H1 (cell line): ENCODE data around the gene VIPR1. TPM values are rescaled to one million over a fixed set of nuclear protein-coding genes. Genes with fewer than 3 reads are reported as not detected.

Source experiments
- CTCF ChIA-PET: fragments of 300-600 bp; sonication (Branson Sonifier 250); formaldehyde crosslinking; loops from one replicate; lab custom pipeline; 2021; ENCODE audit not compliant: partially characterized antibody; lab: Charles Lee
- POLR2A ChIA-PET: fragments of 300-600 bp; sonication (Branson Sonifier 250); formaldehyde crosslinking; loops from one replicate; lab custom pipeline; 2021; ENCODE audit warnings: inconsistent platforms; ENCODE audit not compliant: partially characterized antibody; lab: Charles Lee
- DNase-seq, 2 experiments: peaks; one replicate each; pipeline versions ENCODE4 v3.0.0 to v3.0.0-alpha.2; 2010 to 2022; ENCODE audit warnings: low spot score in 2 of 2, low read depth in 1 of 2, mixed read lengths in 1 of 2
- FAIRE-seq: peaks from 2 replicates; lab custom pipeline; 2011; peaks lifted over from hg19 to GRCh38; lab: Jason Lieb, UNC
- H2AFZ ChIP-seq: 2 replicates; pipeline ENCODE4 v1.8.1; 2012; ENCODE audit warnings: low read length, inconsistent platforms
- H2AK5ac ChIP-seq: 2 replicates; pipeline ENCODE4 v1.6.1; 2013; ENCODE audit warnings: low read depth, low read length
- H2BK120ac ChIP-seq: replicated peaks from 2 replicates; pipeline ENCODE3; 2013; ENCODE audit warnings: low read depth, low read length, inconsistent platforms
- H2BK12ac ChIP-seq: 2 replicates; pipeline ENCODE4 v1.6.1; 2013; ENCODE audit warnings: low read depth, low read length
- H2BK15ac ChIP-seq: 2 replicates; pipeline ENCODE4 v1.6.1; 2013; ENCODE audit warnings: low read length
- H2BK20ac ChIP-seq: 2 replicates; pipeline ENCODE4 v1.6.1; 2013; ENCODE audit warnings: low read length
- H2BK5ac ChIP-seq: 2 replicates; pipeline ENCODE4 v1.6.1; 2013; ENCODE audit warnings: low read depth, low read length
- H3K14ac ChIP-seq: 2 replicates; pipeline ENCODE4 v1.6.1; 2013; ENCODE audit warnings: inconsistent platforms; ENCODE audit not compliant: insufficient read length
- H3K18ac ChIP-seq: 2 replicates; pipeline ENCODE4 v1.6.1; 2013; ENCODE audit warnings: low read length; ENCODE audit errors: extremely low read depth
- H3K23ac ChIP-seq: 2 replicates; pipeline ENCODE4 v1.6.1; 2013; ENCODE audit warnings: inconsistent platforms; ENCODE audit not compliant: insufficient read length
- H3K23me2 ChIP-seq: 2 replicates; pipeline ENCODE4 v1.6.1; 2013; ENCODE audit warnings: low read depth, low read length
- H3K27ac ChIP-seq: 2 replicates; pipeline ENCODE4 v1.6.1; 2011; ENCODE audit warnings: low read depth, low read length, inconsistent platforms
- H3K27me3 ChIP-seq, 4 experiments: replicated peaks in 1 of 4; 1 replicate in 1 of 4; 2 replicates in 3 of 4; pipeline versions ENCODE4 v1.6.1 to v1.8.1; 2011 to 2013; ENCODE audit warnings: low read length in 3 of 4, mild to moderate bottlenecking in 3 of 4, inconsistent platforms in 2 of 4, mixed read lengths in 2 of 4, moderate library complexity in 1 of 4; ENCODE audit not compliant: control insufficient read depth in 3 of 4, insufficient read depth in 3 of 4; ENCODE audit errors: extremely low read depth in 1 of 4
- H3K36me3 ChIP-seq, 4 experiments: 2 replicates each; pipeline versions ENCODE4 v1.6.1 to v1.8.1; 2011 to 2013; ENCODE audit warnings: mild to moderate bottlenecking in 4 of 4, low read length in 3 of 4, moderate library complexity in 2 of 4, control low read depth in 1 of 4, inconsistent platforms in 1 of 4; ENCODE audit not compliant: insufficient read depth in 4 of 4, control insufficient read depth in 2 of 4
- H3K4ac ChIP-seq: replicated peaks from 2 replicates; pipeline ENCODE3; 2013; ENCODE audit warnings: low read length, low read depth, mixed read lengths, inconsistent platforms; ENCODE audit not compliant: insufficient read length
- H3K4me1 ChIP-seq, 4 experiments: replicated peaks in 1 of 4; 1 replicate in 1 of 4; 2 replicates in 3 of 4; pipeline versions ENCODE4 v1.6.1 to v1.8.1; 2011 to 2013; ENCODE audit warnings: low read length in 3 of 4, inconsistent platforms in 2 of 4, mixed read lengths in 1 of 4; ENCODE audit not compliant: insufficient read depth in 4 of 4, control insufficient read depth in 3 of 4
- H3K4me2 ChIP-seq, 2 experiments: 2 replicates each; pipeline versions ENCODE4 v1.6.1 to v1.8.1; 2011 to 2013; ENCODE audit warnings: low read depth in 2 of 2, low read length in 2 of 2, control low read depth in 1 of 2, inconsistent platforms in 1 of 2, mild to moderate bottlenecking in 1 of 2; ENCODE audit not compliant: insufficient read depth in 1 of 2
- H3K4me3 ChIP-seq, 4 experiments: fragments of 200-600, 300-600 bp in 1 of 4; sonication (generic), shearing (Covaris generic), sonication (Bioruptor Twin) in 1 of 4; 2 replicates each; pipeline versions ENCODE4 v1.5.1 to v1.8.1; 2011 to 2016; ENCODE audit warnings: low read length in 4 of 4, low read depth in 3 of 4, control low read depth in 2 of 4, inconsistent platforms in 2 of 4, mild to moderate bottlenecking in 2 of 4, mixed read lengths in 1 of 4, moderate library complexity in 1 of 4; ENCODE audit not compliant: insufficient read depth in 2 of 4; ENCODE audit errors: extremely low read depth in 1 of 4
- H3K56ac ChIP-seq: replicated peaks from 2 replicates; pipeline ENCODE3; 2013; ENCODE audit warnings: low read depth, mild to moderate bottlenecking, mixed read lengths, low read length, inconsistent platforms; ENCODE audit not compliant: insufficient read length
- H3K79me1 ChIP-seq: 2 replicates; pipeline ENCODE4 v1.6.1; 2013; ENCODE audit warnings: low read depth, low read length, control low read depth
- H3K79me2 ChIP-seq, 2 experiments: 2 replicates each; pipeline versions ENCODE4 v1.6.1 to v1.8.1; 2012 to 2013; ENCODE audit warnings: low read length in 2 of 2, mild to moderate bottlenecking in 2 of 2, inconsistent platforms in 1 of 2; ENCODE audit not compliant: insufficient read depth in 2 of 2, control insufficient read depth in 1 of 2
- H3K9ac ChIP-seq, 4 experiments: replicated peaks in 1 of 4; 1 replicate in 1 of 4; 2 replicates in 3 of 4; pipeline versions ENCODE4 v1.6.1 to v1.8.1; 2011 to 2013; ENCODE audit warnings: low read depth in 3 of 4, low read length in 3 of 4, control low read depth in 2 of 4, mild to moderate bottlenecking in 2 of 4, moderate library complexity in 2 of 4, inconsistent platforms in 1 of 4; ENCODE audit errors: extremely low read depth in 1 of 4
- H3K9me3 ChIP-seq, 2 experiments: 2 replicates each; pipeline versions ENCODE4 v1.6.1 to v1.8.1; 2012 to 2013; ENCODE audit warnings: mild to moderate bottlenecking in 2 of 2, moderate library complexity in 2 of 2, control low read depth in 1 of 2, inconsistent platforms in 1 of 2, low read depth in 1 of 2, low read length in 1 of 2, mixed read lengths in 1 of 2; ENCODE audit not compliant: insufficient read depth in 2 of 2
- H4K20me1 ChIP-seq, 2 experiments: replicated peaks in 1 of 2; 2 replicates each; pipeline versions ENCODE3 to v1.8.1; 2011 to 2013; ENCODE audit warnings: inconsistent platforms in 2 of 2, low read length in 2 of 2, mild to moderate bottlenecking in 1 of 2; ENCODE audit not compliant: insufficient read depth in 2 of 2, control insufficient read depth in 1 of 2
- H4K5ac ChIP-seq: 2 replicates; pipeline ENCODE4 v1.6.1; 2013; ENCODE audit warnings: low read length, low read depth, mixed read lengths, inconsistent platforms; ENCODE audit not compliant: insufficient read length
- H4K8ac ChIP-seq: 2 replicates; pipeline ENCODE4 v1.8.0; 2013; ENCODE audit warnings: mild to moderate bottlenecking, moderate library complexity, low read length, inconsistent platforms; ENCODE audit not compliant: insufficient read depth; ENCODE audit errors: extremely low read depth
- H4K91ac ChIP-seq: replicated peaks from 2 replicates; pipeline ENCODE3; 2013; ENCODE audit warnings: low read length, mixed read lengths, inconsistent platforms; ENCODE audit not compliant: insufficient read length
- CHD2 ChIP-seq: IDR thresholded peaks from 2 replicates; pipeline ENCODE4 v1.6.1; 2012; ENCODE audit warnings: low read length, improper control_type of control experiment
- EGR1 ChIP-seq: IDR thresholded peaks from 2 replicates; pipeline ENCODE4 v1.6.1; 2011; ENCODE audit warnings: low read depth, low read length, borderline replicate concordance
- GTF2F1 ChIP-seq: IDR thresholded peaks from 2 replicates; pipeline ENCODE4 v1.6.1; 2012; ENCODE audit warnings: low read depth, low read length, improper control_type of control experiment, borderline replicate concordance
- JUND ChIP-seq: IDR thresholded peaks from 2 replicates; pipeline ENCODE4 v1.6.1; 2011; ENCODE audit warnings: mild to moderate bottlenecking, improper control_type of control experiment, low read length
- PHF8 ChIP-seq: fragments of 200-600 bp; sonication (generic); conservative IDR thresholded peaks from 2 replicates; pipeline ENCODE4 v1.7.1; 2012; ENCODE audit warnings: low read depth, mild to moderate bottlenecking, inconsistent platforms, low read length, moderate library complexity
- POU5F1 ChIP-seq: IDR thresholded peaks from 2 replicates; pipeline ENCODE4 v1.6.1; 2011; ENCODE audit warnings: low read depth, mild to moderate bottlenecking, low read length, moderate library complexity
- RFX5 ChIP-seq: IDR thresholded peaks from 2 replicates; pipeline ENCODE4 v1.6.1; 2011; ENCODE audit warnings: low read depth, low read length, improper control_type of control experiment, borderline replicate concordance
- TCF12 ChIP-seq: IDR thresholded peaks from 2 replicates; pipeline ENCODE4 v1.6.1; 2011; ENCODE audit warnings: low read depth, mild to moderate bottlenecking, low read length
- WGBS, 2 experiments: shearing (Covaris generic) in 1 of 2; methylation state at CpG; one replicate each; pipeline versions ENCODE4 v1.1.6 to v1.1.7; 2013 to 2015; ENCODE audit warnings: low lambda C conversion rate in 2 of 2, mixed read lengths in 2 of 2, inconsistent platforms in 1 of 2, low coverage in 1 of 2, missing lambda C conversion rate in 1 of 2; ENCODE audit not compliant: insufficient replicate concordance in 2 of 2, insufficient coverage in 1 of 2, insufficient read length in 1 of 2; ENCODE audit errors: extremely low coverage in 1 of 2, missing lambda C conversion rate in 1 of 2; 5-methylcytosine and 5-hydroxymethylcytosine counted together
- polyA plus RNA-seq, 7 experiments: library from polyadenylated mRNA; depleted of rRNA in 3 of 7; stranded (reverse) in 5 of 7; unstranded in 2 of 7; fragments of >200 nt in 5 of 7; fragments of 200-250 nt in 2 of 7; gene quantifications; 1 replicate in 5 of 7; 2 replicates in 1 of 7; 4 replicates in 1 of 7; pipeline versions ENCODE4 v1.2.1 to v1.2.3, GENCODE V29; 2011 to 2013; ENCODE audit warnings: missing spikeins in 2 of 7, mixed read lengths in 2 of 7
- total RNA-seq: library from RNA; stranded (reverse); fragmentation: NEBNext Ultra II Directional; extraction: Animal tissue kit (Norgen Biotek cat#: 25700); gene quantifications from 2 replicates; pipeline ENCODE4 v1.2.1, GENCODE V29; 2021
- TF ChIP-seq, protein P1 (sequence below): IDR thresholded peaks from 2 replicates; pipeline ENCODE4 v1.6.1; 2011; ENCODE audit warnings: low read depth, mild to moderate bottlenecking, low read length; ENCODE audit not compliant: insufficient read depth
- TF ChIP-seq, protein P2 (sequence below): IDR thresholded peaks from 2 replicates; pipeline ENCODE4 v1.6.1; 2011; ENCODE audit warnings: low read length, improper control_type of control experiment
- TF ChIP-seq, protein P3 (sequence below): IDR thresholded peaks from 2 replicates; pipeline ENCODE4 v1.6.1; 2012; ENCODE audit warnings: low read length, inconsistent platforms

Gene VIPR1
- total and polyA plus RNA-seq, 2 of the 8 experiments (the other 6 are each of a cell fraction or from before 2014, with no cell fraction given) = 7.8 to 10.1 TPM

DNA sequence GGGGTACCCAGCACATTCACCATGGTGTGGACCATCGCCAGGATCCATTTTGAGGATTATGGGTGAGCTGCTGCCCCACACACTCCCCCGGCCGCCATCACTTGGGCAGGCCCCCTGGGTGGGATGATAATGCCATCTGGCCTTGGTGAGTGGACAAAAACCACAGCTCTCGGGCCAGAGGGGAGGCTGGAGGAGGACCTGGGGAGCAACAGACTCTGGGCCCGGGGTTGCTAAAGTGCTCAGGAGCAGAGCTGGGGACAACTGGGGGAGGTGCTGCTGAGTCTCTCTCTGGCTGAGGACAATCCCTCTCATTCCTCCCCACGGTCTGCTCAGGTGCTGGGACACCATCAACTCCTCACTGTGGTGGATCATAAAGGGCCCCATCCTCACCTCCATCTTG is 29.0 kb downstream of the VIPR1 start:
- H3K56ac ChIP-seq = no peak overlapping the region
- H3K27me3 ChIP-seq = no peaks in the 10 kb centered on the region
- H3K23ac ChIP-seq = no peak overlapping the region
- no peaks in the 10 kb centered on the region for H3K79me2 ChIP-seq
- no peak overlapping the region for H3K4me3 ChIP-seq
- no peak overlapping the region for H4K8ac ChIP-seq
- H2AFZ ChIP-seq = no peak overlapping the region
- no peak overlapping the region for H3K27ac ChIP-seq
- H2BK15ac ChIP-seq = no peak overlapping the region
- no peak overlapping the region for H2AK5ac ChIP-seq
- no peak overlapping the region for H2BK20ac ChIP-seq
- H4K91ac ChIP-seq = no peak overlapping the region
- ChIA-PET POLR2A (interaction anchor here (0.8 to 1.5 kb wide), 2 partner anchors 17 to 30 kb away, joined by 3 read pairs; no protein-coding TSS in a partner anchor), CTCF (interaction anchor here (7.5 to 23.9 kb wide), 3 partner anchors 13 to 30 kb away, joined by 43 to 458 read pairs (median 91); partner anchors contain the start of gene VIPR1)
- no peak overlapping the region for H2BK5ac ChIP-seq
- WGBS, 2 experiments = 91% methylated on average over 6 of the region's 6 CpGs; no CpG with 5 or more reads in 1 of the 2 experiments
- no peak overlapping the region for H3K14ac ChIP-seq
- no peak overlapping the region for H3K4me2 ChIP-seq
- TF ChIP-seq, protein P1, sequence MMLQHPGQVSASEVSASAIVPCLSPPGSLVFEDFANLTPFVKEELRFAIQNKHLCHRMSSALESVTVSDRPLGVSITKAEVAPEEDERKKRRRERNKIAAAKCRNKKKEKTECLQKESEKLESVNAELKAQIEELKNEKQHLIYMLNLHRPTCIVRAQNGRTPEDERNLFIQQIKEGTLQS = no peak
- TF ChIP-seq TCF12 (no peak), POU5F1 (no peak), PHF8 (no peak), GTF2F1 (no peak), CHD2 (no peak), EGR1 (no peak), RFX5 (no peak), JUND (no peak)
- TF ChIP-seq, protein P2, sequence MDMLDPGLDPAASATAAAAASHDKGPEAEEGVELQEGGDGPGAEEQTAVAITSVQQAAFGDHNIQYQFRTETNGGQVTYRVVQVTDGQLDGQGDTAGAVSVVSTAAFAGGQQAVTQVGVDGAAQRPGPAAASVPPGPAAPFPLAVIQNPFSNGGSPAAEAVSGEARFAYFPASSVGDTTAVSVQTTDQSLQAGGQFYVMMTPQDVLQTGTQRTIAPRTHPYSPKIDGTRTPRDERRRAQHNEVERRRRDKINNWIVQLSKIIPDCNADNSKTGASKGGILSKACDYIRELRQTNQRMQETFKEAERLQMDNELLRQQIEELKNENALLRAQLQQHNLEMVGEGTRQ = no peak
- TF ChIP-seq, protein P3, sequence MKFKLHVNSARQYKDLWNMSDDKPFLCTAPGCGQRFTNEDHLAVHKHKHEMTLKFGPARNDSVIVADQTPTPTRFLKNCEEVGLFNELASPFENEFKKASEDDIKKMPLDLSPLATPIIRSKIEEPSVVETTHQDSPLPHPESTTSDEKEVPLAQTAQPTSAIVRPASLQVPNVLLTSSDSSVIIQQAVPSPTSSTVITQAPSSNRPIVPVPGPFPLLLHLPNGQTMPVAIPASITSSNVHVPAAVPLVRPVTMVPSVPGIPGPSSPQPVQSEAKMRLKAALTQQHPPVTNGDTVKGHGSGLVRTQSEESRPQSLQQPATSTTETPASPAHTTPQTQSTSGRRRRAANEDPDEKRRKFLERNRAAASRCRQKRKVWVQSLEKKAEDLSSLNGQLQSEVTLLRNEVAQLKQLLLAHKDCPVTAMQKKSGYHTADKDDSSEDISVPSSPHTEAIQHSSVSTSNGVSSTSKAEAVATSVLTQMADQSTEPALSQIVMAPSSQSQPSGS = no peak
- H3K9ac ChIP-seq = no peak overlapping the region
- no peak overlapping the region for H3K18ac ChIP-seq
- DNase-seq (no peak), FAIRE-seq (no peak)
- H2BK12ac ChIP-seq = no peak overlapping the region
- H3K79me1 ChIP-seq = no peaks in the 10 kb centered on the region
- no peak overlapping the region for H3K4ac ChIP-seq
- peaks cover 0 to 3% of the 10 kb centered on the region in 2 experiments for H4K20me1 ChIP-seq
- H3K4me1 ChIP-seq = peaks cover 3 to 18% (median 6%) of the 10 kb centered on the region in 4 experiments
- H3K9me3 ChIP-seq = no peaks in the 10 kb centered on the region
- no peak overlapping the region for H2BK120ac ChIP-seq
- no peak overlapping the region for H4K5ac ChIP-seq
- peaks cover 6% of the 10 kb centered on the region; the same call in 1 of the 2 replicates for H3K23me2 ChIP-seq
- no peaks in the 10 kb centered on the region for H3K36me3 ChIP-seq
